Nephron progenitor cell (in vitro differentiated cells): ENCODE measurements around the gene ABL2.
A peak's percentile ranks its signal among the peaks of the same experiment; 100 is the strongest.

Source experiments
- DNase-seq: peaks from one replicate; pipeline ENCODE4 v3.0.0; 2021
- H3K27ac Mint-ChIP-seq: 2 replicates; pipeline ENCODE4 v1.8.0; 2021; ENCODE audit warnings: mild to moderate bottlenecking, moderate library complexity, mixed read lengths
- H3K27me3 Mint-ChIP-seq: 2 replicates; pipeline ENCODE4 v1.8.0; 2021; ENCODE audit warnings: mild to moderate bottlenecking, low read depth, mixed read lengths; ENCODE audit not compliant: poor library complexity
- H3K36me3 Mint-ChIP-seq: 2 replicates; pipeline ENCODE4 v1.8.0; 2021; ENCODE audit warnings: low read depth, mixed read lengths
- H3K4me1 Mint-ChIP-seq: 2 replicates; pipeline ENCODE4 v1.8.0; 2021; ENCODE audit warnings: mixed read lengths
- H3K4me3 Mint-ChIP-seq: 2 replicates; pipeline ENCODE4 v1.8.0; 2021; ENCODE audit warnings: mild to moderate bottlenecking, moderate library complexity, mixed read lengths
- H3K9me3 Mint-ChIP-seq: 2 replicates; pipeline ENCODE4 v1.8.0; 2021; ENCODE audit warnings: mild to moderate bottlenecking, moderate library complexity, mixed read lengths
- TF ChIP-seq, protein P1 (sequence below): fragments of 200-600 bp; sonication (generic); IDR thresholded peaks from 2 replicates; pipeline ENCODE4 v1.5.0; 2021; ENCODE audit warnings: antibody characterized with exemption

ABL2 gene

DNA sequence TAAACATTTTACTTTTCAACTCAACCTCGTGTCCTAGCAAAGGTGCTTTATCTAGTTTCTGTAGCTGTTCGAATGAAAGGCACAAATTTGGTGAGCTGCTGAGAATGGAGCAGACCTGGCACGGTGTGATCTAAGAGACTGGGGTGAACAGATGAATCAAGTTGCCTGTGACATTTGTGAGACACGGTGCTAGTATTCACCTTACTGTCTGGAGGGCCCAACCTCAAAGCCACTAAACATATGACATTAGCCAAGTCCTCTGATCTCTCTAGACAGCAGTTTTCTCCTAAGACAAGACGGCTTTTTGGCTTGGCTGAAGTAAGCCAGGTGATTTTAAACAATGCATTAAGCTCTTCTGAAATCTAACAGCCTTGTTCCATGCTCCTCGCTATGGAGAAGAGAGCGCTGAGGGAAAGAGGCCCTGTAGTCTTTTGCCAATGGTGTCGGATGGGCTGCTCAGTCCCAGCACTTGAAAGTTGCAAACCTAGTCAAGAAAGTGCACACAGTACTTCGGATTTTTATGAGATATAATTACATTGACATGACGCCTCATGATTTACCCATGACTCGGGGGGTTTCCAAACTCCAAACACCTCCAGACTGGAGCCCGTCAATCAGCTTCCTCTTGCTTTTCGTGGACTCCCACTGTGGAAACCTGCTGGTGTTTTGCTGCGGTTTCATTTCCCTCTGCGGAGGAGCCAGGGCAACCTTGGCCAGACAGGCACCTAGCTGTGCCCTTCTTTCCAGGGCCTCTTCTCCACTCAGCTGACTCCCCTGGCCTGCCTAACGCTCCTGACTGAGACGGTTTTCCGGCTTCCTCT lies 148.4 kb downstream of the ABL2 start:
- TF ChIP-seq, protein P1, sequence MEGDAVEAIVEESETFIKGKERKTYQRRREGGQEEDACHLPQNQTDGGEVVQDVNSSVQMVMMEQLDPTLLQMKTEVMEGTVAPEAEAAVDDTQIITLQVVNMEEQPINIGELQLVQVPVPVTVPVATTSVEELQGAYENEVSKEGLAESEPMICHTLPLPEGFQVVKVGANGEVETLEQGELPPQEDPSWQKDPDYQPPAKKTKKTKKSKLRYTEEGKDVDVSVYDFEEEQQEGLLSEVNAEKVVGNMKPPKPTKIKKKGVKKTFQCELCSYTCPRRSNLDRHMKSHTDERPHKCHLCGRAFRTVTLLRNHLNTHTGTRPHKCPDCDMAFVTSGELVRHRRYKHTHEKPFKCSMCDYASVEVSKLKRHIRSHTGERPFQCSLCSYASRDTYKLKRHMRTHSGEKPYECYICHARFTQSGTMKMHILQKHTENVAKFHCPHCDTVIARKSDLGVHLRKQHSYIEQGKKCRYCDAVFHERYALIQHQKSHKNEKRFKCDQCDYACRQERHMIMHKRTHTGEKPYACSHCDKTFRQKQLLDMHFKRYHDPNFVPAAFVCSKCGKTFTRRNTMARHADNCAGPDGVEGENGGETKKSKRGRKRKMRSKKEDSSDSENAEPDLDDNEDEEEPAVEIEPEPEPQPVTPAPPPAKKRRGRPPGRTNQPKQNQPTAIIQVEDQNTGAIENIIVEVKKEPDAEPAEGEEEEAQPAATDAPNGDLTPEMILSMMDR, result no peak
- H3K27me3 Mint-ChIP-seq, result peaks cover 10% of the 10 kb centered on the region
- no peaks in the 10 kb centered on the region for H3K36me3 Mint-ChIP-seq
- no peaks in the 10 kb centered on the region for H3K9me3 Mint-ChIP-seq
- DNase-seq, result no peak
- peaks cover 27% of the 10 kb centered on the region for H3K4me1 Mint-ChIP-seq
- H3K27ac Mint-ChIP-seq, result peak overlapping the region; percentile 87
- peak overlapping the region; percentile 96 for H3K4me3 Mint-ChIP-seq

DNA sequence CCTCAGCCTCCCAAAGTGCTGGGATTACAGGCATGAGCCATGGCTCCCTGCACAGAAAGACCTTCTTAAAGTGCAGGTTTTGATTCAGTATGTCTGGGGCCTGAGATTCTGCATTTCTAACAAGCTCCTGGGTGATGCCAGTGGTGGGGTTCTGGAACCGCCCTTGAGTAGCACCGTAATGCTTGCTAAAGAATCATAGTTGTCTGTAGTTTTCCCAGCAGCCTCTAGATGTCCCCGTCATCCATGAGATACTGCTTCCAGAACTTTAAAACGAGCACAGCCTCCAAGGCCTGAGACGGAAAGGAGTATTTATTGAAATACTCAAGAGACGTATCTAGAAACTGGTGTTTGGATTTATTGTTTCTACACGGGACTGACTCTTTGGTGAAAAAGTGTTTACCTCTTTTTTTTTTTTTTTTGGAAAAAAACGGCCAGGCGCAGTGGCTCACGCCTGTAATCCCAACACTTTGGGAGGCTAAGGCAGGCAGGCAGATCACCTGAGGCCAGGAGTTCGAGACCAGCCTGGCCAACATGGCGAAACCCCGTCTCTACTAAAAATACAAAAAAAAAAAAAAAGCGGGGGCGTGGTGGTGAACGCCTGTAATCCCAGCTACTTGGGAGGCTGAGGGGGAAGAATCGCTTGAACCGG lies 150.2 kb downstream of the ABL2 start:
- Mint-ChIP-seq H3K27me3 (peaks cover 10% of the 10 kb centered on the region), H3K4me3 (no peak overlapping the region), H3K9me3 (no peaks in the 10 kb centered on the region), H3K27ac (no peak overlapping the region), H3K4me1 (peaks cover 27% of the 10 kb centered on the region), H3K36me3 (no peaks in the 10 kb centered on the region)
- DNase-seq, result peak; percentile 41
- TF ChIP-seq, protein P1, result peak; percentile 64

GRCh38 chr1:179077396-179077795 lies 152.1 kb downstream of the ABL2 start:
- Mint-ChIP-seq H3K9me3 (no peaks in the 10 kb centered on the region), H3K27ac (no peak overlapping the region), H3K4me1 (peaks cover 16% of the 10 kb centered on the region), H3K27me3 (peaks cover 10% of the 10 kb centered on the region), H3K36me3 (peaks cover 12% of the 10 kb centered on the region), H3K4me3 (no peak overlapping the region)
- TF ChIP-seq, protein P1, result no peak
- no peak for DNase-seq

- DNase-seq, result no peak
- Mint-ChIP-seq H3K4me3 (no peak overlapping the region), H3K4me1 (peaks cover 7% of the 10 kb centered on the region), H3K36me3 (peaks cover 45% of the 10 kb centered on the region), H3K9me3 (no peaks in the 10 kb centered on the region), H3K27me3 (no peaks in the 10 kb centered on the region), H3K27ac (peak overlapping the region; percentile 46)
- TF ChIP-seq, protein P1, result no peak
Measured at GRCh38 chr1:179066471-179066870, 163.0 kb downstream of the ABL2 start.

DNA sequence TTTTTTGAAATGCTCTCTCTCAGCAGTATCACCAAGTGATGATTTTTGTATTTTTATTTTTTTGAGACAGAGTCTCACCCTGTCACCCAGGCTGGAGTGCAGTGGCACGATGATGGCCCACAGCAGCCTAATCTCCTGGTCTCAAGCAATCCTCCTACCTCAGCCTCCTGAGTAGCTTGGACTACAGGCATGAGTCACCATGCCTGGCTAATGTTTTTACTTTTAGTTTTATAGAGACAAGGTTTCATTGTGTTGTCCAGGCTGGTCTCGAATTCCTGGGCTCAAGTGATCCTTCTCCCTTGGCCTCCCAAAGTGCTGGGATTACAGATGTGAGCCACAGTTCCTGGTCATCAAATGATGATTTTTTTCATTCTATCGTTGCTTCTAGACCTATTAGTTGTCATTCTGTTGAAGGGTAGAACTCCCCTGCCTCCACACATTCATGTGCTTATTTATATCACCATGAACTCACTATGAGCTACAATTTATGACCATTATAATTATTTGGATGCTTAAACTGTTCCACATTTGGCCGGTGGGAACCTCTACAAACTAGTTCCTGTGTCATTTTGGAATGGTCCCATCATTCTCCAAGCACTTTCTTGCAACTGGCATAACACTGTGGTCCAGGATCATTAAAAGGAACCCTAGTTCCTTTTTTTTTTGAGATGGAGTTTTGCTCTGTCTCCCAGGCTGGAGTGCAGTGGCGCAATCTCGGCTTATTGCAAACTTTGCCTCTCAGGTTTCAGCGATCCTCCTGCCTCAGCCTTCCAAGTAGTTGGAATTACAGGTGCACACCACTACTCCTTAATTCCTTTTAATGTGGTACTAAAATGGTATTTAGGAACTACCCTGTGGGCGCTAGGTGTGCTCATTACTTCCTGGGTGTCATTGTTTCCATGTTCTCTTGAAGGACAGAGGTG lies 167.9 kb downstream of the ABL2 start:
- TF ChIP-seq, protein P1, result no peak
- DNase-seq, result no peak
- peaks cover 4% of the 10 kb centered on the region for H3K9me3 Mint-ChIP-seq
- peaks cover 15% of the 10 kb centered on the region for H3K4me1 Mint-ChIP-seq
- H3K27me3 Mint-ChIP-seq, result no peaks in the 10 kb centered on the region
- H3K4me3 Mint-ChIP-seq, result no peak overlapping the region
- H3K36me3 Mint-ChIP-seq, result peaks cover 67% of the 10 kb centered on the region
- peak overlapping the region; percentile 39 for H3K27ac Mint-ChIP-seq
